IMR-90 (cell line): ENCODE results near the gene SNAPC2. TPM values are rescaled to one million over a fixed set of nuclear protein-coding genes. Genes with fewer than 3 reads are reported as not detected.

Experiments
- ATAC-seq: fragments of 200-7000 bp; cut with Tn5 transposase; 2 replicates; pipeline ENCODE4 v1.9.1; 2020; ENCODE audit warnings: low read depth, mild to moderate bottlenecking, moderate library complexity
- BruUV-seq: library from RNA; stranded (reverse); fragments of 400-500 nt; replicated peaks from 2 replicates; lab custom pipeline; 2021; lab: Mats Ljungman, UMichigan
- CTCF ChIA-PET: fragments of 300-600 bp; formaldehyde crosslinking; extraction: SDS; loops from one replicate; lab custom pipeline; 2021; ENCODE audit warnings: antibody characterized with exemption; lab: Yijun Ruan, JAX
- POLR2A ChIA-PET: fragments of 300-600 bp; sonication (Branson Sonifier 250); formaldehyde crosslinking; loops from one replicate; lab custom pipeline; 2022; ENCODE audit warnings: antibody characterized with exemption; ENCODE audit not compliant: unreplicated experiment; lab: Charles Lee
- DNase-seq: peaks from one replicate; pipeline ENCODE4 v3.0.0; 2013
- H2AFZ ChIP-seq: replicated peaks from 2 replicates; pipeline ENCODE3; 2013; ENCODE audit warnings: low read length, mild to moderate bottlenecking; ENCODE audit not compliant: poor library complexity
- H2AK5ac ChIP-seq: 2 replicates; pipeline ENCODE4 v1.6.1; 2013; ENCODE audit warnings: low read depth, low read length, inconsistent platforms
- H2AK9ac ChIP-seq: replicated peaks from 2 replicates; pipeline ENCODE3; 2013; ENCODE audit warnings: mild to moderate bottlenecking, low read depth, low read length, moderate library complexity; ENCODE audit not compliant: poor library complexity
- H2BK120ac ChIP-seq: 2 replicates; pipeline ENCODE4 v1.6.1; 2013; ENCODE audit warnings: low read depth, low read length, inconsistent platforms
- H2BK15ac ChIP-seq: 3 replicates; pipeline ENCODE4 v1.6.1; 2013; ENCODE audit warnings: low read depth, low read length, inconsistent platforms
- H2BK20ac ChIP-seq: 2 replicates; pipeline ENCODE4 v1.6.1; 2013; ENCODE audit warnings: low read depth, mild to moderate bottlenecking, inconsistent platforms, low read length, moderate library complexity
- H2BK5ac ChIP-seq: 2 replicates; pipeline ENCODE4 v1.6.1; 2013; ENCODE audit warnings: mild to moderate bottlenecking, low read depth, low read length, inconsistent platforms; ENCODE audit not compliant: poor library complexity, severe bottlenecking
- H3K14ac ChIP-seq: replicated peaks from 2 replicates; pipeline ENCODE4 v1.6.1; 2013; ENCODE audit warnings: low read depth, low read length, inconsistent platforms
- H3K18ac ChIP-seq: 2 replicates; pipeline ENCODE4 v1.6.1; 2013; ENCODE audit warnings: low read depth, low read length, control low read depth
- H3K23ac ChIP-seq: 2 replicates; pipeline ENCODE4 v1.6.1; 2013; ENCODE audit warnings: low read depth, low read length, inconsistent platforms
- H3K27ac ChIP-seq: 2 replicates; pipeline ENCODE4 v1.5.1; 2013; ENCODE audit warnings: mild to moderate bottlenecking, control low read depth, low read length; ENCODE audit not compliant: insufficient read depth
- H3K27me3 ChIP-seq: 2 replicates; pipeline ENCODE4 v1.6.1; 2013; ENCODE audit warnings: low read length; ENCODE audit not compliant: control insufficient read depth, insufficient read depth
- H3K36me3 ChIP-seq: 2 replicates; pipeline ENCODE4 v1.6.1; 2013; ENCODE audit warnings: low read length, mixed read lengths; ENCODE audit not compliant: control insufficient read depth, insufficient read depth
- H3K4ac ChIP-seq: 2 replicates; pipeline ENCODE4 v1.6.1; 2013; ENCODE audit warnings: low read depth, low read length, inconsistent platforms
- H3K4me1 ChIP-seq: 2 replicates; pipeline ENCODE4 v1.6.1; 2013; ENCODE audit warnings: low read length, mixed read lengths; ENCODE audit not compliant: control insufficient read depth, insufficient read depth
- H3K4me2 ChIP-seq: 2 replicates; pipeline ENCODE4 v1.6.1; 2013; ENCODE audit warnings: low read depth, mild to moderate bottlenecking, control low read depth, low read length, moderate library complexity
- H3K4me3 ChIP-seq: 2 replicates; pipeline ENCODE4 v1.5.1; 2013; ENCODE audit warnings: low read depth, mild to moderate bottlenecking, control low read depth, low read length, moderate library complexity; ENCODE audit not compliant: insufficient read depth
- H3K56ac ChIP-seq: 2 replicates; pipeline ENCODE4 v1.6.1; 2013; ENCODE audit warnings: low read length, inconsistent platforms; ENCODE audit not compliant: insufficient read depth; ENCODE audit errors: extremely low read depth
- H3K79me1 ChIP-seq, 2 experiments: 2 replicates each; pipeline ENCODE4 v1.6.1; 2013; ENCODE audit warnings: low read length in 2 of 2, inconsistent platforms in 1 of 2, low read depth in 1 of 2
- H3K9ac ChIP-seq: 2 replicates; pipeline ENCODE4 v1.6.1; 2013; ENCODE audit warnings: low read depth, low read length, control low read depth
- H3K9me1 ChIP-seq: 2 replicates; pipeline ENCODE4 v1.6.1; 2013; ENCODE audit warnings: low read length, inconsistent platforms; ENCODE audit not compliant: insufficient read depth
- H3K9me3 ChIP-seq: 2 replicates; pipeline ENCODE4 v1.6.1; 2013; ENCODE audit warnings: low read length; ENCODE audit not compliant: control insufficient read depth, insufficient read depth
- H4K20me1 ChIP-seq: 2 replicates; pipeline ENCODE4 v1.6.1; 2013; ENCODE audit warnings: low read length, inconsistent platforms; ENCODE audit not compliant: insufficient read depth
- H4K5ac ChIP-seq: 2 replicates; pipeline ENCODE4 v1.6.1; 2013; ENCODE audit warnings: mild to moderate bottlenecking, low read depth, low read length, control low read depth
- H4K8ac ChIP-seq, 2 experiments: 2 replicates each; pipeline ENCODE4 v1.6.1; 2013; ENCODE audit warnings: low read depth in 2 of 2, low read length in 2 of 2, control low read depth in 1 of 2, inconsistent platforms in 1 of 2
- H4K91ac ChIP-seq: 2 replicates; pipeline ENCODE4 v1.6.1; 2013; ENCODE audit warnings: low read depth, low read length, inconsistent platforms; ENCODE audit not compliant: insufficient read depth
- CHD1 ChIP-seq: IDR thresholded peaks from 2 replicates; pipeline ENCODE4 v1.6.1; 2012; ENCODE audit warnings: low read depth, low read length, improper control_type of control experiment
- FOS ChIP-seq: fragments of 150-350 bp; IDR thresholded peaks from 2 replicates; pipeline ENCODE4 v1.6.1; 2016; ENCODE audit warnings: low read depth, low read length
- MAFK ChIP-seq: IDR thresholded peaks from 2 replicates; pipeline ENCODE4 v1.6.1; 2012; ENCODE audit warnings: low read depth, low read length, improper control_type of control experiment
- MAZ ChIP-seq: IDR thresholded peaks from 2 replicates; pipeline ENCODE4 v1.6.1; 2012; ENCODE audit warnings: low read depth, mild to moderate bottlenecking, low read length, improper control_type of control experiment, moderate library complexity, borderline replicate concordance
- MXI1 ChIP-seq: IDR thresholded peaks from 2 replicates; pipeline ENCODE4 v1.6.1; 2012; ENCODE audit warnings: low read depth, mild to moderate bottlenecking, low read length, moderate library complexity, borderline replicate concordance
- SMC3 ChIP-seq: fragments of 150-350 bp; IDR thresholded peaks from 2 replicates; pipeline ENCODE4 v1.6.1; 2016; ENCODE audit warnings: low read depth, mild to moderate bottlenecking, antibody characterized with exemption, low read length, moderate library complexity
- WGBS, 2 experiments: methylation state at CpG; one replicate each; pipeline versions ENCODE4 v1.1.5 to v1.1.7; 2013; ENCODE audit warnings: missing lambda C conversion rate in 2 of 2; ENCODE audit not compliant: insufficient read length in 1 of 2; ENCODE audit errors: extremely low coverage in 2 of 2; 5-methylcytosine and 5-hydroxymethylcytosine counted together
- dilution Hi-C: fragments of 300-500 bp; cut with HindIII; formaldehyde crosslinking; loops from one replicate; pipeline ENCODE4 v1.14.3; 2018; ENCODE audit warnings: low sequenced_read_pairs; ENCODE audit not compliant: unreplicated experiment
- in situ Hi-C: fragments of 300-500 bp; cut with MboI; formaldehyde crosslinking; loops from 3 replicates; pipeline ENCODE4 v1.14.3; 2019; ENCODE audit warnings: low sequenced_read_pairs, inconsistent platforms, mixed read lengths
- intact Hi-C: fragments of 100-400 bp; cut with micrococcal nuclease; formaldehyde crosslinking; loops from 2 replicates; pipeline ENCODE4 v1.10.0; 2022
- polyA plus RNA-seq, 3 experiments: library from polyadenylated mRNA; depleted of rRNA; stranded (reverse); fragments of >200 nt; gene quantifications; 2 replicates each; pipeline ENCODE4 v1.2.3, GENCODE V29; 2012; ENCODE audit warnings: low replicate concordance in 1 of 3
- total RNA-seq: library from RNA; depleted of rRNA; stranded (reverse); fragments of >200 nt; gene quantifications from 2 replicates; pipeline ENCODE4 v1.2.3, GENCODE V29; 2012
- TF ChIP-seq, protein P1 (sequence below): fragments of 150-350 bp; IDR thresholded peaks from 2 replicates; pipeline ENCODE4 v1.6.1; 2017; ENCODE audit warnings: mild to moderate bottlenecking, antibody characterized with exemption, low read length, low read depth

Gene SNAPC2
- total and polyA plus RNA-seq, 2 of the 4 experiments (the other 2 are of a cell fraction): 12.5 to 29.2 TPM

DNA sequence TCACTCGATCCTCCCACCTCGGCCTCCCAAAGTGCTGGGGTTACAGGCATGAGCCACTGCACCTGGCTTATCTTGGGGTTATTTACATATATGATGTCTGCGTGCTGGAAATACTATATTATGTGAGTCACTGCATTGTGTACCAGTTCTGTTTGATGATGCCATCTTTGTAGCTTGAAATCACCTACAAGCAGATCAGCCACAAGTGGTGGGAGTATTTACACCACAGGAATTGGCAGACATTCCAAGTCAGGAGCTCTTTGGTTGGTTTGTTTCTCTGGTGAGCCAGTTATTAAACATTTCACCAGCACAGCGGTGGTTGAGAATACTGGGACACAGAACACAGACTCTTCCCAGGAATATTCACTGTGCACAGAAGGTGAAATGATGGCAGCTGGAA lies 27.8 kb downstream of the SNAPC2 start (continued):
- TF ChIP-seq, protein P1, sequence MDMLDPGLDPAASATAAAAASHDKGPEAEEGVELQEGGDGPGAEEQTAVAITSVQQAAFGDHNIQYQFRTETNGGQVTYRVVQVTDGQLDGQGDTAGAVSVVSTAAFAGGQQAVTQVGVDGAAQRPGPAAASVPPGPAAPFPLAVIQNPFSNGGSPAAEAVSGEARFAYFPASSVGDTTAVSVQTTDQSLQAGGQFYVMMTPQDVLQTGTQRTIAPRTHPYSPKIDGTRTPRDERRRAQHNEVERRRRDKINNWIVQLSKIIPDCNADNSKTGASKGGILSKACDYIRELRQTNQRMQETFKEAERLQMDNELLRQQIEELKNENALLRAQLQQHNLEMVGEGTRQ: no peak
- no peak for TF ChIP-seq FOS
- TF ChIP-seq MAFK: no peak
- no peak for TF ChIP-seq CHD1
- TF ChIP-seq MXI1: no peak

DNA sequence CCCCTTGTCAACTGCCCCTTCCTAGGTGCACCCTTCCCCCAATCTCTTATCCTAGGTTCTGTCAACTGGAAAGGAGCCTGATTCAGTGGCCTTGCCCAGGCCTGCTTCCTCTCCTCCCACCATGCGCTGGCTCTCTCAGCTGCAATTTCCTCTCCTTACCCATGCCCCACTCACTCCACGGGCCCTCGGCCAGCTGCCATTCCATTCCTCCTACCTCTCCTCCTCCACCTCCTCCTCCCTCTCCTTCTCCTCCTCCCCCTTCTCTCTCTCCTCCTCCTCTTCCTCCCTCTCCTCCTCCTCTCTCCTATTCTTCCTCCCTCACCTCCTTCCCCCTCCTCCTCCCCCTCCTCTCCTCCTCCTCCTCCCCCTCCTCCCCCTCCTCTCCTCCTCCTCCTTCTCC lies 32.9 kb downstream of the SNAPC2 start:
- no peak for TF ChIP-seq SMC3
- peak; percentile 9; the same call in 1 of the 2 replicates for TF ChIP-seq MAZ
- intact Hi-C loops (no loop called here), dilution Hi-C loops (no loop called here), in situ Hi-C loops (no loop called here)
- no TSS peak for BruUV-seq
- H4K91ac ChIP-seq: peak overlapping the region; percentile 47; the same call in 1 of the 2 replicates
- H4K5ac ChIP-seq: no peak overlapping the region
- CTCF ChIA-PET: no interaction called here
- peak overlapping the region in 1 of 2 experiments; percentile 46; a peak in 3 of 4 replicates for H4K8ac ChIP-seq
- H3K23ac ChIP-seq: 0 out of 2 replicates have a peak overlapping the region, but pooled peaks have one; percentile 24
- H3K18ac ChIP-seq: no peak overlapping the region
- no peaks in the 10 kb centered on the region for H3K9me3 ChIP-seq
- H3K79me1 ChIP-seq: no peaks in the 10 kb centered on the region
- H3K56ac ChIP-seq: no peak overlapping the region
- 0 out of 3 replicates have a peak overlapping the region, but pooled peaks have one; percentile 40 for H2BK15ac ChIP-seq
- peak; percentile 81 for ATAC-seq
- no peak overlapping the region for H3K14ac ChIP-seq
- H3K4me2 ChIP-seq: no peak overlapping the region
- H2AFZ ChIP-seq: peak overlapping the region; percentile 73
- no peak overlapping the region for H2AK5ac ChIP-seq
- H3K9ac ChIP-seq: no peak overlapping the region
- peak overlapping the region; percentile 19 for H2BK5ac ChIP-seq
- H2BK20ac ChIP-seq: no peak overlapping the region; the same call in 1 of the 2 replicates
- no peak overlapping the region for H2AK9ac ChIP-seq
- H4K20me1 ChIP-seq: no peaks in the 10 kb centered on the region; the same call in 1 of the 2 replicates
- peak; percentile 21 for DNase-seq
- POLR2A ChIA-PET: no interaction called here
- peak overlapping the region; percentile 34 for H2BK120ac ChIP-seq
- peak overlapping the region; percentile 22; the same call in 1 of the 2 replicates for H3K4ac ChIP-seq
- H3K4me1 ChIP-seq: no peaks in the 10 kb centered on the region; the same call in 1 of the 2 replicates
- peaks cover 3% of the 10 kb centered on the region; the same call in 1 of the 2 replicates for H3K36me3 ChIP-seq
- no peak overlapping the region for H3K27ac ChIP-seq
- no peaks in the 10 kb centered on the region for H3K9me1 ChIP-seq
- H3K27me3 ChIP-seq: no peaks in the 10 kb centered on the region
- no peak overlapping the region for H3K4me3 ChIP-seq
- WGBS, 2 experiments: no CpG with 5 or more reads among the region's 3 CpGs
